ENCODE data around the gene SNX12.

GRCh38 chrX:71106427-71106826 lies 38.3 kb upstream of the SNX12 start, which contains the start of gene CXorf65:
- TF ChIP-seq CTCF (IDR thresholded peaks at IDR 0.05; ENCODE audit: low read depth, low read length, missing input control) (no peak), SP1 (IDR thresholded peaks at IDR 0.05) (no peak)

Data from liver (tissue), 3 donors.